GM12878 (cell line): ENCODE results near the gene PHF3. TPM values are rescaled to one million over a fixed set of nuclear protein-coding genes. Genes with fewer than 3 reads are reported as not detected.

Experiments used
- ATF7 ChIP-seq: fragments of 450-650 bp; IDR thresholded peaks from 2 replicates; pipeline ENCODE4 v1.6.1; 2016; ENCODE audit warnings: low read depth, mild to moderate bottlenecking
- BACH1 ChIP-seq: fragments of 450-650 bp; IDR thresholded peaks from 2 replicates; pipeline ENCODE4 v1.6.1; 2017; ENCODE audit warnings: mild to moderate bottlenecking, borderline replicate concordance
- BHLHE40 ChIP-seq, 2 experiments: fragments of 450-650 bp in 1 of 2; IDR thresholded peaks; 2 replicates each; pipeline ENCODE4 v1.6.1; 2011 to 2017; ENCODE audit warnings: low read depth in 2 of 2, borderline replicate concordance in 1 of 2, improper control_type of control experiment in 1 of 2, low read length in 1 of 2, mild to moderate bottlenecking in 1 of 2
- BRCA1 ChIP-seq: IDR thresholded peaks from 2 replicates; pipeline ENCODE4 v1.6.1; 2011; ENCODE audit warnings: low read depth, low read length, improper control_type of control experiment
- CTCF ChIP-seq, 3 experiments: IDR thresholded peaks in 2 of 3; conservative IDR thresholded peaks in 1 of 3; 2 replicates each; pipeline ENCODE4 v1.5.1; 2011; ENCODE audit warnings: low read depth in 3 of 3, low read length in 3 of 3, mild to moderate bottlenecking in 3 of 3, control low read depth in 2 of 3, moderate library complexity in 2 of 3, inconsistent platforms in 1 of 3, mixed read lengths in 1 of 3; ENCODE audit not compliant: control insufficient read depth in 2 of 3, insufficient read depth in 1 of 3; ENCODE audit errors: extremely low read depth in 1 of 3
- ETV6 ChIP-seq, 2 experiments: fragments of 450-650 bp in 1 of 2; IDR thresholded peaks in 1 of 2; conservative IDR thresholded peaks in 1 of 2; 2 replicates each; pipeline ENCODE4 v1.6.1; 2014; ENCODE audit warnings: antibody characterized with exemption in 1 of 2, borderline replicate concordance in 1 of 2, low read depth in 1 of 2, mild to moderate bottlenecking in 1 of 2, moderate library complexity in 1 of 2
- FOXK2 ChIP-seq: fragments of 450-650 bp; IDR thresholded peaks from 2 replicates; pipeline ENCODE4 v1.6.1; 2017; ENCODE audit warnings: mild to moderate bottlenecking, moderate library complexity
- MTA2 ChIP-seq: fragments of 450-650 bp; IDR thresholded peaks from 2 replicates; pipeline ENCODE4 v1.6.1; 2016; ENCODE audit warnings: low read depth, mild to moderate bottlenecking, moderate library complexity
- MXI1 ChIP-seq: fragments of 150-350 bp; IDR thresholded peaks from 2 replicates; pipeline ENCODE4 v1.6.1; 2011; ENCODE audit warnings: low read depth, mild to moderate bottlenecking, inconsistent platforms, low read length, improper control_type of control experiment
- ZSCAN29 ChIP-seq: fragments of 450-650 bp; IDR thresholded peaks from 2 replicates; pipeline ENCODE4 v1.6.1; 2017; ENCODE audit warnings: mild to moderate bottlenecking, moderate library complexity
- polyA plus RNA-seq, 11 experiments: library from polyadenylated mRNA; depleted of rRNA in 4 of 11; unstranded in 6 of 11; stranded (reverse) in 5 of 11; fragments of >200 nt; fragmentation: Nextera tagmentation in 4 of 11; fragmentation: Illumina TruSeq in 1 of 11; extraction: Ambion mirVana in 4 of 11; extraction: Trizol in 1 of 11; gene quantifications; 1 replicate in 1 of 11; 2 replicates in 10 of 11; pipeline versions ENCODE4 v1.2.1 to v1.2.3, GENCODE V29; 2011 to 2016; ENCODE audit warnings: inconsistent platforms in 2 of 11, missing spikeins in 2 of 11, low read depth in 1 of 11
- total RNA-seq, 4 experiments: library from RNA; depleted of rRNA in 3 of 4; stranded (reverse); fragments of >200 nt in 3 of 4; fragmentation: Illumina TruSeq in 1 of 4; extraction: Trizol in 1 of 4; gene quantifications; 2 replicates each; pipeline versions ENCODE4 v1.2.1 to v1.2.3, GENCODE V29; 2013 to 2021
- TF ChIP-seq, protein P1 (sequence below): IDR thresholded peaks from 2 replicates; pipeline ENCODE4 v1.6.1; 2012; ENCODE audit warnings: mild to moderate bottlenecking, low read depth, low read length
- TF ChIP-seq, protein P2 (sequence below): IDR thresholded peaks from 2 replicates; pipeline ENCODE4 v1.6.1; 2012; ENCODE audit warnings: improper control_type of control experiment, low read depth, low read length; ENCODE audit not compliant: insufficient replicate concordance

Gene PHF3
- total and polyA plus RNA-seq, 10 of the 15 experiments (the other 5 are each of a cell fraction or from before 2014, with no cell fraction given), result 8.3 to 61.5 (median 26.6) TPM

GRCh38 chr6:63676412-63677114, 41.0 kb downstream of the PHF3 start (continued):
- TF ChIP-seq CTCF (IDR thresholded peaks at IDR 0.05 in 2 of 3, conservative IDR thresholded peaks at IDR 0.05 in 1 of 3; ENCODE audit: control insufficient read depth in 2 of 3, extremely low read depth in 1 of 3, insufficient read depth in 1 of 3, low read depth in 3 of 3, low read length in 3 of 3) (no peak), ETV6 (conservative IDR thresholded peaks at IDR 0.05 in 1 of 2, IDR thresholded peaks at IDR 0.05 in 1 of 2; ENCODE audit: borderline replicate concordance in 1 of 2, low read depth in 1 of 2) (no peak), BRCA1 (no peak), FOXK2 (no peak), ATF7 (no peak), BACH1 (no peak), MXI1 (no peak), MTA2 (no peak), ZSCAN29 (no peak), BHLHE40 (IDR thresholded peaks at IDR 0.05; ENCODE audit: borderline replicate concordance in 1 of 2, low read depth in 2 of 2, low read length in 1 of 2) (no peak)
- TF ChIP-seq, protein P1, sequence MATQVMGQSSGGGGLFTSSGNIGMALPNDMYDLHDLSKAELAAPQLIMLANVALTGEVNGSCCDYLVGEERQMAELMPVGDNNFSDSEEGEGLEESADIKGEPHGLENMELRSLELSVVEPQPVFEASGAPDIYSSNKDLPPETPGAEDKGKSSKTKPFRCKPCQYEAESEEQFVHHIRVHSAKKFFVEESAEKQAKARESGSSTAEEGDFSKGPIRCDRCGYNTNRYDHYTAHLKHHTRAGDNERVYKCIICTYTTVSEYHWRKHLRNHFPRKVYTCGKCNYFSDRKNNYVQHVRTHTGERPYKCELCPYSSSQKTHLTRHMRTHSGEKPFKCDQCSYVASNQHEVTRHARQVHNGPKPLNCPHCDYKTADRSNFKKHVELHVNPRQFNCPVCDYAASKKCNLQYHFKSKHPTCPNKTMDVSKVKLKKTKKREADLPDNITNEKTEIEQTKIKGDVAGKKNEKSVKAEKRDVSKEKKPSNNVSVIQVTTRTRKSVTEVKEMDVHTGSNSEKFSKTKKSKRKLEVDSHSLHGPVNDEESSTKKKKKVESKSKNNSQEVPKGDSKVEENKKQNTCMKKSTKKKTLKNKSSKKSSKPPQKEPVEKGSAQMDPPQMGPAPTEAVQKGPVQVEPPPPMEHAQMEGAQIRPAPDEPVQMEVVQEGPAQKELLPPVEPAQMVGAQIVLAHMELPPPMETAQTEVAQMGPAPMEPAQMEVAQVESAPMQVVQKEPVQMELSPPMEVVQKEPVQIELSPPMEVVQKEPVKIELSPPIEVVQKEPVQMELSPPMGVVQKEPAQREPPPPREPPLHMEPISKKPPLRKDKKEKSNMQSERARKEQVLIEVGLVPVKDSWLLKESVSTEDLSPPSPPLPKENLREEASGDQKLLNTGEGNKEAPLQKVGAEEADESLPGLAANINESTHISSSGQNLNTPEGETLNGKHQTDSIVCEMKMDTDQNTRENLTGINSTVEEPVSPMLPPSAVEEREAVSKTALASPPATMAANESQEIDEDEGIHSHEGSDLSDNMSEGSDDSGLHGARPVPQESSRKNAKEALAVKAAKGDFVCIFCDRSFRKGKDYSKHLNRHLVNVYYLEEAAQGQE, result no peak
- TF ChIP-seq, protein P2, sequence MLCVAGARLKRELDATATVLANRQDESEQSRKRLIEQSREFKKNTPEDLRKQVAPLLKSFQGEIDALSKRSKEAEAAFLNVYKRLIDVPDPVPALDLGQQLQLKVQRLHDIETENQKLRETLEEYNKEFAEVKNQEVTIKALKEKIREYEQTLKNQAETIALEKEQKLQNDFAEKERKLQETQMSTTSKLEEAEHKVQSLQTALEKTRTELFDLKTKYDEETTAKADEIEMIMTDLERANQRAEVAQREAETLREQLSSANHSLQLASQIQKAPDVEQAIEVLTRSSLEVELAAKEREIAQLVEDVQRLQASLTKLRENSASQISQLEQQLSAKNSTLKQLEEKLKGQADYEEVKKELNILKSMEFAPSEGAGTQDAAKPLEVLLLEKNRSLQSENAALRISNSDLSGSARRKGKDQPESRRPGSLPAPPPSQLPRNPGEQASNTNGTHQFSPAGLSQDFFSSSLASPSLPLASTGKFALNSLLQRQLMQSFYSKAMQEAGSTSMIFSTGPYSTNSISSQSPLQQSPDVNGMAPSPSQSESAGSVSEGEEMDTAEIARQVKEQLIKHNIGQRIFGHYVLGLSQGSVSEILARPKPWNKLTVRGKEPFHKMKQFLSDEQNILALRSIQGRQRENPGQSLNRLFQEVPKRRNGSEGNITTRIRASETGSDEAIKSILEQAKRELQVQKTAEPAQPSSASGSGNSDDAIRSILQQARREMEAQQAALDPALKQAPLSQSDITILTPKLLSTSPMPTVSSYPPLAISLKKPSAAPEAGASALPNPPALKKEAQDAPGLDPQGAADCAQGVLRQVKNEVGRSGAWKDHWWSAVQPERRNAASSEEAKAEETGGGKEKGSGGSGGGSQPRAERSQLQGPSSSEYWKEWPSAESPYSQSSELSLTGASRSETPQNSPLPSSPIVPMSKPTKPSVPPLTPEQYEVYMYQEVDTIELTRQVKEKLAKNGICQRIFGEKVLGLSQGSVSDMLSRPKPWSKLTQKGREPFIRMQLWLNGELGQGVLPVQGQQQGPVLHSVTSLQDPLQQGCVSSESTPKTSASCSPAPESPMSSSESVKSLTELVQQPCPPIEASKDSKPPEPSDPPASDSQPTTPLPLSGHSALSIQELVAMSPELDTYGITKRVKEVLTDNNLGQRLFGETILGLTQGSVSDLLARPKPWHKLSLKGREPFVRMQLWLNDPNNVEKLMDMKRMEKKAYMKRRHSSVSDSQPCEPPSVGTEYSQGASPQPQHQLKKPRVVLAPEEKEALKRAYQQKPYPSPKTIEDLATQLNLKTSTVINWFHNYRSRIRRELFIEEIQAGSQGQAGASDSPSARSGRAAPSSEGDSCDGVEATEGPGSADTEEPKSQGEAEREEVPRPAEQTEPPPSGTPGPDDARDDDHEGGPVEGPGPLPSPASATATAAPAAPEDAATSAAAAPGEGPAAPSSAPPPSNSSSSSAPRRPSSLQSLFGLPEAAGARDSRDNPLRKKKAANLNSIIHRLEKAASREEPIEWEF, result no peak
